Pancreas (tissue), 10 donors: ENCODE data around the gene GRAMD1C. TPM values are rescaled to one million over a fixed set of nuclear protein-coding genes. Genes with fewer than 3 reads are reported as not detected.

ENCODE experiments used
- ATAC-seq, 4 donors: fragments of 200-7000 bp; cut with Tn5 transposase; one replicate each; pipeline versions ENCODE4 v1.8.0 to v1.9.1; 2020; ENCODE audit warnings: mild to moderate bottlenecking in 4 of 4, moderate library complexity in 4 of 4
- DNase-seq, 6 donors: peaks; one replicate each; pipeline ENCODE4 v3.0.0-alpha.2; 2020
- FAIRE-seq: peaks from 2 replicates; lab custom pipeline; 2012; peaks lifted over from hg19 to GRCh38; lab: Jason Lieb, UNC
- H3K27ac ChIP-seq, 4 donors: fragments of 200-600 bp; sonication (generic); 1 replicate in 3 of 4; 2 replicates in 1 of 4; pipeline versions ENCODE4 v1.5.0 to v1.8.0; 2020
- H3K27me3 ChIP-seq, 4 donors: fragments of 200-600 bp; one replicate each; pipeline ENCODE4 v1.8.0; 2021
- H3K36me3 ChIP-seq, 3 donors: fragments of 200-600 bp; sonication (generic) in 1 of 3; one replicate each; pipeline versions ENCODE4 v1.5.0 to v1.8.0; 2020 to 2021
- H3K4me1 ChIP-seq, 3 donors: fragments of 200-600 bp; one replicate each; pipeline ENCODE4 v1.8.0; 2021
- H3K4me3 ChIP-seq, 4 donors: fragments of 200-600 bp; sonication (generic) in 2 of 4; one replicate each; pipeline versions ENCODE4 v1.5.0 to v1.8.0; 2020 to 2021
- H3K9me3 ChIP-seq, 4 donors: fragments of 200-600 bp; one replicate each; pipeline ENCODE4 v1.8.0; 2021
- CTCF ChIP-seq, 4 donors: fragments of 200-600 bp; sonication (generic) in 3 of 4; IDR thresholded peaks; one replicate each; pipeline versions ENCODE4 v1.5.0 to v1.8.0; 2021; ENCODE audit warnings: antibody characterized with exemption in 4 of 4
- whole genome bisulfite sequencing, 2 donors: extraction: QIAGEN DNeasy Blood & Tissue Kit; methylation state at CpG; one replicate each; pipeline ENCODE4 v1.1.7; 2013; 5-methylcytosine and 5-hydroxymethylcytosine counted together
- intact Hi-C, 3 donors: fragments of 100-400 bp; cut with DNase I; formaldehyde crosslinking; loops; one replicate each; pipeline versions ENCODE4 v1.11.1 to v1.14.2; 2022
- polyA plus RNA-seq, 2 donors: library from polyadenylated mRNA; stranded (reverse); fragments of 200-250 nt; gene quantifications; one replicate each; pipeline ENCODE4 v1.2.3, GENCODE V29; 2013
- total RNA-seq, 6 donors: library from RNA; stranded (reverse); fragmentation: NEBNext Ultra II Directional in 4 of 6; extraction: Animal tissue kit (Norgen Biotek cat#: 25700) in 4 of 6; gene quantifications; one replicate each; pipeline versions ENCODE4 v1.2.1 to v1.2.4, GENCODE V29; 2021 to 2023
- donor health status: healthy with polysubstance abuse.
- donor health status: DM: no; HTN: no; CAD: no; lungs with moderate emphysema.
- donor health status: DM: no; HTN: no; CAD: no.
- donor health status: control.
- donor health status: control.
- donor health status: Bipolar disorder and iron deficiency.
- donor health status: DM: yes; HTN: yes; CAD: no.
- donor health status: DM: no; HTN: no; CAD: no.
- donor health status: DM: no; HTN: no; CAD: no.
- donor health status: DM: yes; HTN: yes; CAD: no.

GRAMD1C gene
- total and polyA plus RNA-seq, 8 donors: 6.2 to 21.7 (median 9.1) TPM

- H3K9me3 ChIP-seq: no peaks in the 10 kb centered on the region
- WGBS, 2 donors: 56 to 61% methylated on average over 3 of the region's 3 CpGs
- intact Hi-C loops: loop anchor here in 1 of 3 donors (10.0 kb wide), 2 partner anchors 68 to 178 kb away; no protein-coding TSS in a partner anchor
- ATAC-seq (peak; percentile 96 to 100 (median 100)), FAIRE-seq (peak; percentile 56), DNase-seq (peak in 3 of 6 donors; percentile 43 to 61 (median 44))
- H3K27ac ChIP-seq: peak overlapping the region in 2 of 4 donors; percentile 1 to 57
- H3K4me1 ChIP-seq: no peaks in the 10 kb centered on the region
- peak; percentile 25 to 56 (median 42) for TF ChIP-seq CTCF (IDR thresholded peaks at IDR 0.05)
- H3K27me3 ChIP-seq: no peaks in the 10 kb centered on the region
- H3K36me3 ChIP-seq: no peaks in the 10 kb centered on the region
- H3K4me3 ChIP-seq: no peak overlapping the region
Measured at GRCh38 chr3:113912552-113913236, 74.1 kb downstream of the GRAMD1C start.

- FAIRE-seq: no peak
- H3K4me1 ChIP-seq: no peaks in the 10 kb centered on the region
- intact Hi-C loops: loop anchor here in 1 of 3 donors (10.0 kb wide), 2 partner anchors 70 to 180 kb away; no protein-coding TSS in a partner anchor
- no peak overlapping the region for H3K27ac ChIP-seq
- no peaks in the 10 kb centered on the region for H3K36me3 ChIP-seq
- 57 to 59% methylated on average over 2 of the region's 2 CpGs for WGBS, 2 donors
- no peak for ATAC-seq
- no peaks in the 10 kb centered on the region for H3K27me3 ChIP-seq
- H3K9me3 ChIP-seq: no peaks in the 10 kb centered on the region
- no peak for TF ChIP-seq CTCF (IDR thresholded peaks at IDR 0.05)
- DNase-seq: no peak
- no peak overlapping the region for H3K4me3 ChIP-seq
Measured at GRCh38 chr3:113914646-113915045, 76.1 kb downstream of the GRAMD1C start.

GRCh38 chr3:113927556-113927955, 89.0 kb downstream of the GRAMD1C start:
- Histone ChIP-seq H3K9me3 (no peaks in the 10 kb centered on the region), H3K27me3 (no peaks in the 10 kb centered on the region), H3K36me3 (no peaks in the 10 kb centered on the region), H3K4me3 (no peak overlapping the region), H3K4me1 (no peaks in the 10 kb centered on the region), H3K27ac (no peak overlapping the region)
- FAIRE-seq (no peak), DNase-seq (no peak), ATAC-seq (no peak)
- 90 to 95% methylated on average over 5 of the region's 5 CpGs for WGBS, 2 donors
- no peak for TF ChIP-seq CTCF (IDR thresholded peaks at IDR 0.05)
- intact Hi-C loops: no loop called here

- TF ChIP-seq CTCF (IDR thresholded peaks at IDR 0.05): no peak
- Histone ChIP-seq H3K9me3 (no peaks in the 10 kb centered on the region), H3K27ac (peak overlapping the region; percentile 35 to 78 (median 64)), H3K4me1 (no peaks in the 10 kb centered on the region), H3K27me3 (no peaks in the 10 kb centered on the region), H3K36me3 (no peaks in the 10 kb centered on the region), H3K4me3 (peak overlapping the region; percentile 71 to 96 (median 84))
- ATAC-seq: no peak
- DNase-seq: no peak
- WGBS, 2 donors: 31 to 33% methylated on average over 7 of the region's 7 CpGs
- intact Hi-C loops: no loop called here
- no peak for FAIRE-seq
Measured at GRCh38 chr3:113946831-113947230, 108.2 kb downstream of the GRAMD1C start.
